Measurements from ENCODE around the gene DAZAP1. TPM values are rescaled to one million over a fixed set of nuclear protein-coding genes. Genes with fewer than 3 reads are reported as not detected.
"Not testable (repeated sequence)": the region's sequence is repeated elsewhere in the genome, so short reads cannot be mapped to it uniquely, and the experiment has no call there.

DAZAP1 gene
- polyA plus RNA-seq, 3 donors from 2014 or later = 4.3 to 10.3 (median 8.0) TPM

GRCh38 chr19:1475751-1476437 is 68.5 kb downstream of the DAZAP1 start:
- H3K27me3 Mint-ChIP-seq (ENCODE audit: low read depth in 3 of 3) = peaks cover 5 to 12% (median 10%) of the 10 kb centered on the region in 3 donors
- peaks cover 0 to 2% (median 0%) of the 10 kb centered on the region in 6 donors for H3K9me3 Mint-ChIP-seq
- DNase-seq = no peak
- H3K4me1 Mint-ChIP-seq = peaks cover 9 to 28% of the 10 kb centered on the region in 2 donors
- H3K36me3 Mint-ChIP-seq = peaks cover 0 to 9% (median 0%) of the 10 kb centered on the region in 3 donors
- H3K27ac Mint-ChIP-seq = no peak overlapping the region
- H3K4me3 Mint-ChIP-seq = no peak overlapping the region

DNA sequence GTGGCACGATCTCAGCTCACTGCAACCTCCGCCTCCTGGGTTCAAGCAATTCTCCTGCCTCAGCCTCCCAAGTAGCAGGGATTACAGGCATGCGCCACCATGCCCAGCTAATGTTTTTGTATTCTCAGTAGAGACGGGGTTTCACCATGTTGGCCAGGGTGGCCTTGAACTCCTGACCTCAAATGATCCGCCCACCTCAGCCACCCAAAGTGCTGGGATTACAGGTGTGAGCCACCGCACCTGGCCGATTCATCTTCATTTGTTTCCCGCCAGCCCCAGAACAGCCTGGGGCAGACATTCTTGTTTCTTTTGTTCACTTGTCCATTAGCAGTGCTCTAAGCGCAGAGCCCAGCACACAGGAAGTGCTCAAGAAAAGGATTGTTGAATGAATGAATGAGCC is 69.7 kb downstream of the DAZAP1 start:
- DNase-seq, H3K9me3 Mint-ChIP-seq, H3K36me3 Mint-ChIP-seq: not testable (repeated sequence)
- peaks cover 9 to 23% of the 10 kb centered on the region in 2 donors for H3K4me1 Mint-ChIP-seq
- H3K4me3 Mint-ChIP-seq = peak overlapping the region; percentile 6 to 68 (median 54)
- H3K27me3 Mint-ChIP-seq (ENCODE audit: low read depth in 3 of 3) = peaks cover 5 to 10% (median 8%) of the 10 kb centered on the region in 3 donors
- H3K27ac Mint-ChIP-seq = peak overlapping the region in 1 of 6 donors; percentile 13

- peak; percentile 88 to 90 (median 89) for DNase-seq
- H3K4me1 Mint-ChIP-seq = peaks cover 9 to 20% of the 10 kb centered on the region in 2 donors
- peak within 1 kb of the TSS; percentile 96 to 98 (median 97) for H3K4me3 Mint-ChIP-seq
- H3K9me3 Mint-ChIP-seq = peaks cover 0 to 2% (median 0%) of the 10 kb centered on the region in 6 donors
- peak within 1 kb of the TSS; percentile 93 to 98 (median 94) for H3K27ac Mint-ChIP-seq
- H3K27me3 Mint-ChIP-seq (ENCODE audit: low read depth in 3 of 3) = peaks cover 3 to 8% (median 8%) of the 10 kb centered on the region in 3 donors
- H3K36me3 Mint-ChIP-seq = peaks cover 0 to 9% (median 0%) of the 10 kb centered on the region in 3 donors
These were observed 71.7 kb downstream of the DAZAP1 start, which contains the start of gene C19orf25 for GRCh38 chr19:1478934-1479707. TSS of gene C19orf25 (minus strand) at chr19:1479215. CDS start at chr19:1478903, 312 bp downstream.

DNA sequence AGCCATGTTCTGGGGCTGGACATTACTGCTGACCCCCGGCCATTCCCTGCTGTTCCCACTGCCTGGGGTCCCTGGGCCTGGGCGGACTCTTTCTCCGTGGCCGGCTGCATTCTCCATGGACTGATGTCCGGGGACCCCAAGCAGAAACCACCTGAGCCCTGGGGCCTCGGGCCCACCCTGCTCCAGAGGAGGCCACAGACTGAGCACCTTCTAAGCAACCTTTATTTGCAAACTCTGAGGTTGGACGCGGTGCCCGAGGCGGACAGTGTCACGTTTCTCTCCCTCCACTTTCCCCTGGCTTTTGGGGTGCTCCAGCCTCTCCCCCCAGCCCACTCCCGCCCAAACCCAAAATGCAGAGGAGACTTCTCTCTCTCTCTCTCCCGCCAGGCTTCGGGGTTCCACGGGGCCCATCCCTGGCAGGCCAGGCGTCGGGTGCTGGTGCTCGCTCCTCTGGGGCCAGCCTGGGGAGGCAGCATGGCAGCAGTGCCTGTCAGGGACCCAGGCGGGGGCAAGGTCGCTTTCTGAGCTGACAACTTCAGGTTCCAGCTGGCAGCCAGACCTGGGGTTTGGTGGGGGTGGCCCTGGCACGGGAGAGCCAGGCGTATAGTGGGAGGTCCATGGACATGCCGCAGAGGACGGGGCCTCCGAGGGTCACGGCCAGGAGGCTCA is 74.0 kb downstream of the DAZAP1 start:
- no peak overlapping the region for H3K4me3 Mint-ChIP-seq
- peaks cover 3 to 8% (median 5%) of the 10 kb centered on the region in 3 donors for H3K27me3 Mint-ChIP-seq (ENCODE audit: low read depth in 3 of 3)
- H3K9me3 Mint-ChIP-seq = no peaks in the 10 kb centered on the region
- DNase-seq = no peak
- peaks cover 0 to 9% (median 0%) of the 10 kb centered on the region in 3 donors for H3K36me3 Mint-ChIP-seq
- peaks cover 9 to 19% of the 10 kb centered on the region in 2 donors for H3K4me1 Mint-ChIP-seq
- H3K27ac Mint-ChIP-seq = no peak overlapping the region

DNA sequence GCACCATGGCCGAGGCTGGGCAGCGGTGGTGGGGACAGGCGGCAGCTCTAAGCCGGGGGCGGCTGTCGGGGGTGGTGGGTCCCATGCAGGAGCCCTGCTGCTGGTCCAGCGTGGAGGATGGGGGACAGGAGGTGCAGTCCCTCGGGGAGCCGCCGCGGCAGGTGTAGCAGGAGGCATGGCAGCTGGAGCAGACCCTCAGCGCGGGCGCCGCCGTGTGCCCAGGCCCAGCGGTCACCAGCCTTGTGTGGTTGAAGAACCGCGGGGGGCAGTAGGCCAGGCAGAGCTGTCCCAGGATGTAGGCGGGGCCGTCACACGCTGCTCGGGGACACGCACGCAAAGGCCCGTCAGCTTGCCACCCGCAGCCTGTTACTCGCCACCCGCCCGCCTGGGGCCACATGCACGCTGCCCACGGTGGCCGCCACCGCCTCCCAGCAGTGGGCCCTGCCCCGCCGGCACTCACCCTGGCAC is 74.5 kb downstream of the DAZAP1 start:
- Mint-ChIP-seq H3K9me3 (no peaks in the 10 kb centered on the region), H3K4me1 (peaks cover 9 to 19% of the 10 kb centered on the region in 2 donors), H3K27me3 (ENCODE audit: low read depth in 3 of 3) (peaks cover 3 to 8% (median 5%) of the 10 kb centered on the region in 3 donors), H3K36me3 (peaks cover 0 to 9% (median 0%) of the 10 kb centered on the region in 3 donors), H3K27ac (no peak overlapping the region), H3K4me3 (no peak overlapping the region)
- no peak for DNase-seq

DNA sequence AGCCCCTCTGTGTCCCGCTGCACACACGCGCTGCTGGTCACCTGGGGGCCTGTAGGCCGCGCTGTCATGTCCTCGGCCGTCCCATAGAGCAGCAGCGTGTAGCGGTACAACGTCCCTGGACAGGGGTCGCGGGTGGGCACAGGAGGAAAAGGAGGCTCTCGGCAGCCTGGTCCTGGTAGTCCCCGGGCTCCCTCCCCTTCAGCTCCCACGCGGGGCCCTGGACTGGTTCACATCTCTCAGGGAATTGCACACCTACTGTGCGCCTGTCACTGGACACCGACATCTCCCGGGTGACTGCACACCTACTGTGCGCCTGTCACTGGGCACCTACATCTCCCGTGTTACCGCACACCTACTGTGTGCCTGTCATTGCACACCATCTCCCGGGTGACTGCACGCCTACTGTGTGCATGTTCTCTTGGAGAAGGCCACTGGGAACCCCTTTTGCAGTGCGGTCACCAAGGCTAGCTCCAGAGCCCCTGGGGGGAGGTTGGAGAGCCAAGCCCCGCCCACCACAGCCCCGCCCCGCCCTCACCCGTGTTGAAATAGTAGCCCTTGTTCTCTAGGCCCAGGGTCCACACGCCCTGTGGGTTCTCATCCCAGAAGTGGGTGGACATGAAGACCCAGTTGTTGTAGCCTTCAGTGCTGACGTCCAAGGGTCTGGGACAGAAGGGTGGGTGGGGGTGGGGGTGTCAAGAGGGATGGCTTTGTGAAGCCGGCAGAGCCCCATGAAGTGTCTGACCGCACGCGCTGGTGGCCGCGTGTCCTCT is 75.2 kb downstream of the DAZAP1 start:
- H3K4me3 Mint-ChIP-seq = no peak overlapping the region
- peak overlapping the region in 1 of 6 donors; percentile 42 for H3K27ac Mint-ChIP-seq
- peaks cover 0 to 4% (median 0%) of the 10 kb centered on the region in 3 donors for H3K36me3 Mint-ChIP-seq
- no peak for DNase-seq
- H3K9me3 Mint-ChIP-seq = no peaks in the 10 kb centered on the region
- H3K27me3 Mint-ChIP-seq (ENCODE audit: low read depth in 3 of 3) = peaks cover 3 to 8% (median 5%) of the 10 kb centered on the region in 3 donors
- peaks cover 9 to 12% of the 10 kb centered on the region in 2 donors for H3K4me1 Mint-ChIP-seq

DNA sequence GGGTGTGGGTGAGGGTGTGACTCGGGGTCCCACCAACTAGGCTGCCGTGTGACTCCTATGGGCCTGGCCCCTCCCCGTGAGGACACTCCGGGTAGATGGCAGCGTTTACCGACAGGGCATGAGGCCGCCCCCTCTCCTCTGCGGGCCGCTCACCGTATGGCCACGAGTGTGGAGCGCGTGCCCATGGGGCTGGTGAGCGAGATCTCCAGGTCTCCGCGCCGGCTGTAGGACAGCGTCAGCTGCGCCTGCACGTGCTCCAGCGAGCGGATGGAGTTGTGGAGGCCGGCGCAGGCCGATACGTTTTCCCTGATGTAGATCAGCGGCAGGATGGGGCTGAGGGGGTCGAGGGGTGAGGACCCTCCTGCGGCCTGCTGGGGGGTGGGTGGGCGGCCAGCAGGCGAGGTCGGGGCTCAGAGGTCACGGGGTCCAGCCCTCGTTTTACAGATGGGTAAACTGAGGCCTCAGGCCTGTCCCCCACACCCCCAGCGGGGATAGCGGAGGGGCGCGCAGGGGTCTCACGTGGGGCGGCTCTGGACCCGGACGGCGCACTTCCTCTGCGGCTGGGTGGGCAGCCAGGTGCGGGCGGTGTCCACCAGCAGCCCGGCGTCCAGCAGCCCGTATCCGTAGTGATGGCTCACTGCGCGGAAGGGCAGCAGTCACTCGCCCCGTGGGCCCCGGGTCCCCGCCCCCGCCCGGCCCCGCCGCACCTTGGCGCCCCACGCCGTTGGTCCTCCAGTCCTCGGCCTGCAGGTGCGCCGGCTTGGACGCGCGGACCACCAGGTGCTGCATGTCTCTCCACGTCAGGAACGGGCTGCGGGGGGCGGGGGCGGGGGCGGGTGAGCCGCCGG is 76.0 kb downstream of the DAZAP1 start:
- Mint-ChIP-seq H3K27me3 (ENCODE audit: low read depth in 3 of 3) (peaks cover 3 to 8% (median 5%) of the 10 kb centered on the region in 3 donors), H3K4me1 (peaks cover 6 to 9% of the 10 kb centered on the region in 2 donors), H3K9me3 (no peaks in the 10 kb centered on the region), H3K36me3 (peaks cover 0 to 4% (median 0%) of the 10 kb centered on the region in 3 donors), H3K4me3 (no peak overlapping the region), H3K27ac (no peak overlapping the region)
- DNase-seq = no peak

GRCh38 chr19:1483979-1484428 is 76.6 kb downstream of the DAZAP1 start:
- H3K4me1 Mint-ChIP-seq = peaks cover 4 to 6% of the 10 kb centered on the region in 2 donors
- H3K36me3 Mint-ChIP-seq = peaks cover 0 to 3% (median 0%) of the 10 kb centered on the region in 3 donors
- H3K4me3 Mint-ChIP-seq = no peak overlapping the region
- no peak for DNase-seq
- H3K27me3 Mint-ChIP-seq (ENCODE audit: low read depth in 3 of 3) = peaks cover 3 to 7% (median 4%) of the 10 kb centered on the region in 3 donors
- H3K27ac Mint-ChIP-seq = no peak overlapping the region
- no peaks in the 10 kb centered on the region for H3K9me3 Mint-ChIP-seq

Other genes starting within 250 kb of the DAZAP1 start
- gene SBNO2, start 233.3 kb upstream of the DAZAP1 start, polyA plus RNA-seq = 1 to 10 TPM in 1 of 3 donors, under 1 TPM in 2; 0.27 to 3.4 (median 0.89) TPM
- 10 to 100 TPM; 10.8 to 14.5 (median 11.7) TPM for gene STK11, start 201.8 kb upstream of the DAZAP1 start, polyA plus RNA-seq
- not detected for gene CBARP, start 169.6 kb upstream of the DAZAP1 start, polyA plus RNA-seq
- gene ATP5F1D, start 165.8 kb upstream of the DAZAP1 start, polyA plus RNA-seq = 100 to 1,000 TPM; 145 to 310 (median 303) TPM
- gene MIDN, start 159.0 kb upstream of the DAZAP1 start, polyA plus RNA-seq = 10 to 100 TPM in 2 of 3 donors, 1 to 10 TPM in 1; 4.9 to 16.0 (median 10.8) TPM
- gene CIRBP, start 138.3 kb upstream of the DAZAP1 start, polyA plus RNA-seq = 100 to 1,000 TPM; 146 to 246 (median 197) TPM
- gene FAM174C, start 132.1 kb upstream of the DAZAP1 start, polyA plus RNA-seq = 10 to 100 TPM; 50.5 to 98.4 (median 86.9) TPM
- gene EFNA2, start 121.7 kb upstream of the DAZAP1 start, polyA plus RNA-seq = not detected
- gene NDUFS7, start 23.7 kb upstream of the DAZAP1 start, polyA plus RNA-seq = 100 to 1,000 TPM; 209 to 227 (median 213) TPM
- gene GAMT, start 6.0 kb upstream of the DAZAP1 start, polyA plus RNA-seq = 10 to 100 TPM in 2 of 3 donors, 1 to 10 TPM in 1; 7.9 to 16.5 (median 10.5) TPM
- 1,000 to 10,000 TPM; 1,383 to 2,244 (median 1,622) TPM for gene RPS15, start 30.8 kb downstream of the DAZAP1 start, polyA plus RNA-seq
- under 1 TPM in 1 of 3 donors, not detected in 2; 0.06 TPM for gene APC2, start 42.5 kb downstream of the DAZAP1 start, polyA plus RNA-seq
- 10 to 100 TPM; 57.4 to 61.6 (median 61.2) TPM for gene C19orf25, start 71.6 kb downstream of the DAZAP1 start, polyA plus RNA-seq
- under 1 TPM in 2 of 3 donors, not detected in 1; 0.25 to 0.33 TPM for gene PCSK4, start 82.8 kb downstream of the DAZAP1 start, polyA plus RNA-seq
- 1 to 10 TPM; 4.0 to 7.1 (median 6.4) TPM for gene REEP6, start 83.6 kb downstream of the DAZAP1 start, polyA plus RNA-seq
- under 1 TPM in 1 of 3 donors, not detected in 2; 0.43 TPM for gene ADAMTSL5, start 105.4 kb downstream of the DAZAP1 start, polyA plus RNA-seq
- gene PLK5, start 116.5 kb downstream of the DAZAP1 start, polyA plus RNA-seq = not detected
- under 1 TPM in 1 of 3 donors, not detected in 2; 0.21 TPM for gene MEX3D, start 160.7 kb downstream of the DAZAP1 start, polyA plus RNA-seq
- 10 to 100 TPM in 1 of 3 donors, 1 to 10 TPM in 2; 4.8 to 13.8 (median 6.9) TPM for gene MBD3, start 185.3 kb downstream of the DAZAP1 start, polyA plus RNA-seq
- gene UQCR11, start 197.9 kb downstream of the DAZAP1 start, polyA plus RNA-seq = 1,000 to 10,000 TPM in 1 of 3 donors, 100 to 1,000 TPM in 2; 572 to 1,041 (median 633) TPM
- 1 to 10 TPM; 1.9 to 6.3 (median 6.0) TPM for gene TCF3, start 245.0 kb downstream of the DAZAP1 start, polyA plus RNA-seq

Measured in immature natural killer cell (primary cell).